ENCODE results near the gene NFIB. TPM values are rescaled to one million over a fixed set of nuclear protein-coding genes. Genes with fewer than 3 reads are reported as not detected.

Gene NFIB
- total and polyA plus RNA-seq, 2 of the 8 experiments (the other 6 are each of a cell fraction or from before 2014, with no cell fraction given) = 2.6 to 13.1 TPM

- ChIA-PET POLR2A (ENCODE audit: partially characterized antibody) (no interaction called here), CTCF (ENCODE audit: partially characterized antibody) (interaction anchor here (1.0 kb wide), 1 partner anchor 21 kb away, joined by 3 read pairs; no protein-coding TSS in a partner anchor)
- no peak overlapping the region for H3K4me2 ChIP-seq (ENCODE audit: insufficient read depth in 1 of 2, low read depth in 2 of 2, low read length in 2 of 2)
- no peak overlapping the region for H4K91ac ChIP-seq (replicated peaks; ENCODE audit: insufficient read length, low read length)
- no peak overlapping the region for H3K18ac ChIP-seq (ENCODE audit: extremely low read depth, low read length)
- H2BK12ac ChIP-seq (ENCODE audit: low read depth, low read length) = no peak overlapping the region
- no peak overlapping the region for H3K27ac ChIP-seq (ENCODE audit: low read depth, low read length)
- H3K79me1 ChIP-seq (ENCODE audit: low read depth, low read length) = no peaks in the 10 kb centered on the region
- no peaks in the 10 kb centered on the region for H3K27me3 ChIP-seq (replicated peaks in 1 of 4; ENCODE audit: control insufficient read depth in 3 of 4, extremely low read depth in 1 of 4, insufficient read depth in 3 of 4, low read length in 3 of 4)
- no peak overlapping the region for H3K23ac ChIP-seq (ENCODE audit: insufficient read length)
- H3K9ac ChIP-seq (replicated peaks in 1 of 4; ENCODE audit: extremely low read depth in 1 of 4, low read depth in 3 of 4, low read length in 3 of 4) = no peak overlapping the region
- H3K56ac ChIP-seq (replicated peaks; ENCODE audit: insufficient read length, low read depth, low read length) = no peak overlapping the region
- H2AFZ ChIP-seq (ENCODE audit: low read length) = no peak overlapping the region
- H3K9me3 ChIP-seq (ENCODE audit: insufficient read depth in 2 of 2, low read depth in 1 of 2, low read length in 1 of 2) = no peaks in the 10 kb centered on the region
- H4K8ac ChIP-seq (ENCODE audit: extremely low read depth, insufficient read depth, low read length) = no peak overlapping the region
- H2BK15ac ChIP-seq (ENCODE audit: low read length) = no peak overlapping the region
- WGBS, 2 experiments (ENCODE audit: extremely low coverage in 1 of 2, insufficient coverage in 1 of 2, insufficient read length in 1 of 2, insufficient replicate concordance in 2 of 2, low coverage in 1 of 2, low lambda C conversion rate in 2 of 2, missing lambda C conversion rate in 1 of 2) = 87% methylated on average over 4 of the region's 4 CpGs; no CpG with 5 or more reads in 1 of the 2 experiments
- FAIRE-seq = no peak
- no peaks in the 10 kb centered on the region for H3K23me2 ChIP-seq (ENCODE audit: low read depth, low read length)
- H2AK5ac ChIP-seq (ENCODE audit: low read depth, low read length) = no peak overlapping the region
- no peak overlapping the region for H3K4ac ChIP-seq (replicated peaks; ENCODE audit: insufficient read length, low read depth, low read length)
- no peak overlapping the region for H2BK120ac ChIP-seq (replicated peaks; ENCODE audit: low read depth, low read length)
- H3K4me1 ChIP-seq (replicated peaks in 1 of 4; ENCODE audit: control insufficient read depth in 3 of 4, insufficient read depth in 4 of 4, low read length in 3 of 4) = peaks cover 2 to 11% (median 4%) of the 10 kb centered on the region in 4 experiments; a peak in 4 of 7 replicates
- H3K4me3 ChIP-seq (ENCODE audit: extremely low read depth in 1 of 4, insufficient read depth in 2 of 4, low read depth in 3 of 4, low read length in 4 of 4) = no peak overlapping the region
- H3K14ac ChIP-seq (ENCODE audit: insufficient read length) = no peak overlapping the region
- H3K79me2 ChIP-seq (ENCODE audit: control insufficient read depth in 1 of 2, insufficient read depth in 2 of 2, low read length in 2 of 2) = no peaks in the 10 kb centered on the region
- no peak for DNase-seq (ENCODE audit: low read depth in 1 of 2, low spot score in 2 of 2)
- H3K36me3 ChIP-seq (ENCODE audit: control insufficient read depth in 2 of 4, insufficient read depth in 4 of 4, low read length in 3 of 4) = no peaks in the 10 kb centered on the region
- H2BK5ac ChIP-seq (ENCODE audit: low read depth, low read length) = no peak overlapping the region
- no peak overlapping the region for H4K5ac ChIP-seq (ENCODE audit: insufficient read length, low read depth, low read length)
- no peaks in the 10 kb centered on the region for H4K20me1 ChIP-seq (replicated peaks in 1 of 2; ENCODE audit: control insufficient read depth in 1 of 2, insufficient read depth in 2 of 2, low read length in 2 of 2)
- H2BK20ac ChIP-seq (ENCODE audit: low read length) = no peak overlapping the region
- TF ChIP-seq CTCF (IDR thresholded peaks at IDR 0.05; ENCODE audit: control extremely low read depth in 1 of 3, insufficient read depth in 1 of 3, low read depth in 1 of 3, low read length in 3 of 3) = no peak
- no peak for TF ChIP-seq TAF7 (optimal IDR thresholded peaks at IDR 0.05; ENCODE audit: borderline replicate concordance, low read depth, low read length)
- TF ChIP-seq BCL11A (IDR thresholded peaks at IDR 0.05; ENCODE audit: low read depth in 2 of 2, low read length in 2 of 2) = no peak
- no peak for TF ChIP-seq TBP (IDR thresholded peaks at IDR 0.05; ENCODE audit: low read depth, low read length)
- TF ChIP-seq TCF12 (IDR thresholded peaks at IDR 0.05; ENCODE audit: low read depth, low read length) = no peak
- no peak for TF ChIP-seq GABPA (IDR thresholded peaks at IDR 0.05; ENCODE audit: borderline replicate concordance, insufficient read depth, low read length)
- TF ChIP-seq EGR1 (IDR thresholded peaks at IDR 0.05; ENCODE audit: borderline replicate concordance, low read depth, low read length) = no peak
- TF ChIP-seq SP2 (IDR thresholded peaks at IDR 0.05; ENCODE audit: low read length) = no peak
- no peak for TF ChIP-seq RNF2 (IDR thresholded peaks at IDR 0.05; ENCODE audit: borderline replicate concordance, low read depth, low read length, missing control alignments, poor library complexity, severe bottlenecking)
- TF ChIP-seq, protein P1, sequence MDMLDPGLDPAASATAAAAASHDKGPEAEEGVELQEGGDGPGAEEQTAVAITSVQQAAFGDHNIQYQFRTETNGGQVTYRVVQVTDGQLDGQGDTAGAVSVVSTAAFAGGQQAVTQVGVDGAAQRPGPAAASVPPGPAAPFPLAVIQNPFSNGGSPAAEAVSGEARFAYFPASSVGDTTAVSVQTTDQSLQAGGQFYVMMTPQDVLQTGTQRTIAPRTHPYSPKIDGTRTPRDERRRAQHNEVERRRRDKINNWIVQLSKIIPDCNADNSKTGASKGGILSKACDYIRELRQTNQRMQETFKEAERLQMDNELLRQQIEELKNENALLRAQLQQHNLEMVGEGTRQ (IDR thresholded peaks at IDR 0.05; ENCODE audit: low read length) = no peak
Observed at GRCh38 chr9:14077672-14078071, 236.3 kb downstream of the NFIB start.
